Keratinocyte (primary cell): ENCODE results near the gene QSOX2.

Experiments used
- EZH2 ChIP-seq: IDR thresholded peaks from one replicate; pipeline ENCODE4 v1.6.1; 2012; ENCODE audit warnings: inconsistent platforms, mild to moderate bottlenecking, low read length, moderate library complexity
- TF ChIP-seq, protein P1 (sequence below), 3 experiments: IDR thresholded peaks in 1 of 3; conservative IDR thresholded peaks in 1 of 3; optimal IDR thresholded peaks in 1 of 3; 2 replicates in 2 of 3; 3 replicates in 1 of 3; pipeline versions ENCODE3 to v1.5.1; 2011; ENCODE audit warnings: low read length in 3 of 3, mild to moderate bottlenecking in 3 of 3, moderate library complexity in 2 of 3, control low read depth in 1 of 3, inconsistent platforms in 1 of 3; ENCODE audit not compliant: insufficient read depth in 2 of 3; ENCODE audit errors: extremely low read depth in 1 of 3

DNA sequence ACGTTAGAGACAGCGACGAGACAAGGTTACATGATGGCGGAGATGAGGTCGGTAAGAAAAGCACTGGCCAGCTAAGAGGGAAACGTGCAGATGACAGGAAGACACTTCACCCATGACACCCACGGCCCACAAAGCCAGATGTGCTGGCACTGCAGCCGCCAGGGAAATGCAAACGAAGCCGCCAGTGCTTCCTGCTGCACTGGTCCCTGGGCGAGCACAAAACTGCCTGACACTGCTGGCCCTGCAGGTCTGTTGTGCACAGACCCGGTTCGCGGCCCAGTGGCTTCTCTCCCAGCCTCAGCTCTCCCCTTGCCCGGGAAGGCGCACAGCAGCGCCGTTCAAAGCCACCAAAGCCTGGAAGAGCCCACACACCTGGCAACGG lies 20.3 kb downstream of the QSOX2 start:
- TF ChIP-seq, protein P1, sequence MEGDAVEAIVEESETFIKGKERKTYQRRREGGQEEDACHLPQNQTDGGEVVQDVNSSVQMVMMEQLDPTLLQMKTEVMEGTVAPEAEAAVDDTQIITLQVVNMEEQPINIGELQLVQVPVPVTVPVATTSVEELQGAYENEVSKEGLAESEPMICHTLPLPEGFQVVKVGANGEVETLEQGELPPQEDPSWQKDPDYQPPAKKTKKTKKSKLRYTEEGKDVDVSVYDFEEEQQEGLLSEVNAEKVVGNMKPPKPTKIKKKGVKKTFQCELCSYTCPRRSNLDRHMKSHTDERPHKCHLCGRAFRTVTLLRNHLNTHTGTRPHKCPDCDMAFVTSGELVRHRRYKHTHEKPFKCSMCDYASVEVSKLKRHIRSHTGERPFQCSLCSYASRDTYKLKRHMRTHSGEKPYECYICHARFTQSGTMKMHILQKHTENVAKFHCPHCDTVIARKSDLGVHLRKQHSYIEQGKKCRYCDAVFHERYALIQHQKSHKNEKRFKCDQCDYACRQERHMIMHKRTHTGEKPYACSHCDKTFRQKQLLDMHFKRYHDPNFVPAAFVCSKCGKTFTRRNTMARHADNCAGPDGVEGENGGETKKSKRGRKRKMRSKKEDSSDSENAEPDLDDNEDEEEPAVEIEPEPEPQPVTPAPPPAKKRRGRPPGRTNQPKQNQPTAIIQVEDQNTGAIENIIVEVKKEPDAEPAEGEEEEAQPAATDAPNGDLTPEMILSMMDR (optimal IDR thresholded peaks at IDR 0.05 in 1 of 3, IDR thresholded peaks at IDR 0.05 in 1 of 3, conservative IDR thresholded peaks at IDR 0.05 in 1 of 3; ENCODE audit: extremely low read depth in 1 of 3, insufficient read depth in 2 of 3, low read length in 3 of 3) = no peak
- no peak for TF ChIP-seq EZH2
